Calu3 (cell line): ENCODE data around the gene EMID1. TPM values are rescaled to one million over a fixed set of nuclear protein-coding genes. Genes with fewer than 3 reads are reported as not detected.

Experiments
- BruUV-seq: library from RNA; stranded (reverse); fragments of 400-500 nt; replicated peaks from 2 replicates; lab custom pipeline; 2021; lab: Mats Ljungman, UMichigan
- CTCF ChIA-PET: fragments of 300-600 bp; sonication (Branson Sonifier 250); formaldehyde crosslinking; loops from one replicate; lab custom pipeline; 2022; ENCODE audit warnings: antibody characterized with exemption; lab: Charles Lee
- DNase-seq: peaks from one replicate; pipeline ENCODE4 v3.0.0; 2022
- H3K27ac Mint-ChIP-seq: one replicate; pipeline ENCODE4 v1.8.0; 2022; ENCODE audit warnings: mixed read lengths; ENCODE audit not compliant: unreplicated experiment
- H3K27me3 Mint-ChIP-seq: one replicate; pipeline ENCODE4 v1.8.0; 2022; ENCODE audit warnings: mixed read lengths; ENCODE audit not compliant: unreplicated experiment
- H3K36me3 Mint-ChIP-seq: one replicate; pipeline ENCODE4 v1.8.0; 2022; ENCODE audit warnings: mild to moderate bottlenecking, moderate library complexity, mixed read lengths; ENCODE audit not compliant: insufficient read depth, unreplicated experiment
- H3K4me1 Mint-ChIP-seq: one replicate; pipeline ENCODE4 v1.8.0; 2022; ENCODE audit warnings: mild to moderate bottlenecking, low read depth, mixed read lengths; ENCODE audit not compliant: unreplicated experiment
- H3K4me3 Mint-ChIP-seq: one replicate; pipeline ENCODE4 v1.8.0; 2022; ENCODE audit warnings: mild to moderate bottlenecking, low read depth, moderate library complexity, mixed read lengths; ENCODE audit not compliant: unreplicated experiment
- H3K9me3 Mint-ChIP-seq: one replicate; pipeline ENCODE4 v1.8.0; 2022; ENCODE audit warnings: low read depth, mixed read lengths; ENCODE audit not compliant: unreplicated experiment
- intact Hi-C: fragments of 100-400 bp; cut with micrococcal nuclease; formaldehyde crosslinking; loops from one replicate; pipeline ENCODE4 v1.10.0; 2022; ENCODE audit not compliant: unreplicated experiment
- total RNA-seq: library from RNA; stranded (reverse); gene quantifications from 2 replicates; pipeline ENCODE4 v1.2.3, GENCODE V29; 2022
- TF ChIP-seq, protein P1 (sequence below): fragments of 200-600 bp; IDR thresholded peaks from one replicate; pipeline ENCODE4 v1.8.0; 2022; ENCODE audit warnings: antibody characterized with exemption; ENCODE audit not compliant: unreplicated experiment

Gene EMID1
- total RNA-seq, 1 experiment from 2014 or later, result 1.1 TPM

DNA sequence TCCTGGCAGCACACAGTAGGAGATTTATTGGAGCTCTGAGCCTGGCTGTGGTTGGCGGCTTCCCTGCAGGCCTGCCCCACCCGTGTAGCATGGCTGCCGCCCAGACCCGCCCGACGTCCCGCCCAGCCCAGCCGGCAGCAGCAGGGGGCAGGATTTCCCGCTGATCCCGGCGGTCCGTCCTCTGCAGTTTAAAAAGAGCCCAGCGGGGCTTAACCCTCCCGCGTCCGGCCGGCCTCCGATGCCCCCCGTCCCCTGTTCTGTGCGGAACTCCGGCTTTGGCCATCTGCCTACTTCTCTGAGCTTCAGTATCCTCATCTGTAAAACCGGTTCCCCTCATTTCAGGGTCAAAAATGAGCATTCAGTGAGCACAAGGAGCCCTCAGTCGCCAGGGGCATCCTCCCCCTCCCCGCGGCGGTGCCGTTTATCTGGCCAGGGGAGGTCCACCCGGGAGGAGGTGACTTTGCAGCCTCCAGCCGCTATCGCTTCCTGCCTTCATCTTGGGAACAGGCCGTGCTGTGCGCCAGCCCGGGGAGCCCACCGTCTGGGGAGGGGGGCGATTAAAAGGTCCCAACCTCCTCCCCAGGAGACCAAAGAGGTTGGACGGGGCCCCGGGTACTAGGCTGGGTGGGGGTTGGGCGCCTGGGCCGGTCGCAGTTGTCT, 100.6 kb downstream of the EMID1 start, which contains the start of gene GAS2L1:
TSS of gene GAS2L1 (plus strand) at position 476 of the 660 bp plus-strand sequence. CDS start 1,456 bp downstream, outside the sequence.
- Mint-ChIP-seq H3K27me3 (no peaks in the 10 kb centered on the region), H3K9me3 (no peaks in the 10 kb centered on the region), H3K36me3 (peaks cover 59% of the 10 kb centered on the region), H3K4me3 (peak within 1 kb of the TSS; percentile 81), H3K4me1 (peaks cover 24% of the 10 kb centered on the region), H3K27ac (peak within 1 kb of the TSS; percentile 76)
- CTCF ChIA-PET, result interaction anchor here (0.7 to 1.2 kb wide), 4 partner anchors 9 to 1200 kb away, joined by 3 to 6 read pairs (median 4); no protein-coding TSS in a partner anchor
- no TSS peak for BruUV-seq
- DNase-seq, result peak; percentile 88
- intact Hi-C loops, result no loop called here
- TF ChIP-seq, protein P1, sequence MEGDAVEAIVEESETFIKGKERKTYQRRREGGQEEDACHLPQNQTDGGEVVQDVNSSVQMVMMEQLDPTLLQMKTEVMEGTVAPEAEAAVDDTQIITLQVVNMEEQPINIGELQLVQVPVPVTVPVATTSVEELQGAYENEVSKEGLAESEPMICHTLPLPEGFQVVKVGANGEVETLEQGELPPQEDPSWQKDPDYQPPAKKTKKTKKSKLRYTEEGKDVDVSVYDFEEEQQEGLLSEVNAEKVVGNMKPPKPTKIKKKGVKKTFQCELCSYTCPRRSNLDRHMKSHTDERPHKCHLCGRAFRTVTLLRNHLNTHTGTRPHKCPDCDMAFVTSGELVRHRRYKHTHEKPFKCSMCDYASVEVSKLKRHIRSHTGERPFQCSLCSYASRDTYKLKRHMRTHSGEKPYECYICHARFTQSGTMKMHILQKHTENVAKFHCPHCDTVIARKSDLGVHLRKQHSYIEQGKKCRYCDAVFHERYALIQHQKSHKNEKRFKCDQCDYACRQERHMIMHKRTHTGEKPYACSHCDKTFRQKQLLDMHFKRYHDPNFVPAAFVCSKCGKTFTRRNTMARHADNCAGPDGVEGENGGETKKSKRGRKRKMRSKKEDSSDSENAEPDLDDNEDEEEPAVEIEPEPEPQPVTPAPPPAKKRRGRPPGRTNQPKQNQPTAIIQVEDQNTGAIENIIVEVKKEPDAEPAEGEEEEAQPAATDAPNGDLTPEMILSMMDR, result peak; percentile 62

DNA sequence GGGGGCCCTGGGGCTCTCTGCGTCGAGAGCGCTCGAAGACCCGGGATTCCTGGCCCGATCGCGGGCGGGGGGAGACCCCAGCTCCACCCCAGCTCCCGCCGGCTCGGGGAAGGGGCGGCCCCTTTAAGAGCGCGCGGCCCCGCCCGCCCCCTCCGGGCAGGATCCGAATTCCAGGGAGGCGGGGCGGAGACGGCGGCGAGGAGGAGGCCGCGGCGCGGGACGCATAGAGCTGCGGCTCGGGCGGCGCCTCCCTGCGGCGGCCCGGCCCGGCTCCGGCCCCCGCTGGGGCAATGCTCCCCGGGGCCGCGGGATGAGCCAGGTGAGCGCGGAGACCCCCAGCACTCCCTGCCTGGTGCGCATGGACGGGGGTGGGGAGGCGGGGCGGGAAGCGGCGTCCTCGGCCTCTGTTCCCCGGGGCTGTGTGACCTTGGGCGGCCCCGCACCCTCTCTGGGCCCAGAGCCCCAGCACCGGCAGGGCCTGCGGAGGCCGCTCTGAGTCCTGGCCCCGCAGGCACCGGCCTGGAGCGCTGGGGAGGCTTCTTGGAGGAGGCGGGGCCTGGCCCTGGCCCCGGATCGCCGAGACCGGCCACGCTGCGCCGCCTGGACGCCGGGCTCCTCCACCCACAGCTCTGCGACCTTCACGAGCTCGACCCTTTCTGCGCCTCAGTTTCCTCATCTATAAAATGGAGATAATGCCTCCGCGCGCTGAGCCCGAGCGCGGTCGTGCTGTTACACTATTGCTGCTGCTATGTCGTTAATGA, 101.3 kb downstream of the EMID1 start:
- Mint-ChIP-seq H3K4me3 (peak overlapping the region; percentile 81), H3K9me3 (no peaks in the 10 kb centered on the region), H3K4me1 (peaks cover 28% of the 10 kb centered on the region), H3K36me3 (peaks cover 55% of the 10 kb centered on the region), H3K27ac (peak overlapping the region; percentile 76), H3K27me3 (no peaks in the 10 kb centered on the region)
- TF ChIP-seq, protein P1, result no peak
- BruUV-seq, result no TSS peak
- peak; percentile 88 for DNase-seq
- CTCF ChIA-PET, result interaction anchor here (0.6 to 1.2 kb wide), 3 partner anchors 10 to 92 kb away, joined by 3 to 6 read pairs (median 3); no protein-coding TSS in a partner anchor
- intact Hi-C loops, result no loop called here

DNA sequence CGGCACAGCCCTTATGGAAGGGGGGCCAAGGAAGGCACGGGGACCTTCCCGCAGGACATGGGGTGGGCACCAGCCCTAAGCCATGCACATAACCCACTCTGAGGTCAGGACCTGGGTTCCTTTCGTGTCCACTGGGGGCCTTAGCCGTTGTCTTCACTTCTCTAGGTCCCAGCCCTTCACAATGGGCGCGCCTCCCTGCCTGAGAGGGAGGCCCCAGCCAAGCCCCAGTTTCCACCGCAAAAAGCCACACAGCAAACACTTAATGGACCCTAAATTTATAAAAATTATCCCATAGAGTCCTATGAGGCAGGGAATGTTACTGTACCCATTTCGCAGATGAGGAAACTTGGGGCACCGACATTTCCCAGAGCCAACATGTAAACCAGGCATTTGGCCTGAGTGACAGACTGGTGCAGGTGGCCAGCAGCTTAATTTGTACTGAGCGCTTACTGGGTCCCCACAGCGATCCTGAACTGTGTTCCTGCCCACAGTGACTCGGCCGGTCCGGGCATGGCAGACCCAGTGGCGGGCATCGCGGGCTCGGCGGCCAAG, 102.0 kb downstream of the EMID1 start:
- peaks cover 28% of the 10 kb centered on the region for H3K4me1 Mint-ChIP-seq
- no peak for DNase-seq
- H3K27ac Mint-ChIP-seq, result peak overlapping the region; percentile 76
- CTCF ChIA-PET, result no interaction called here
- H3K9me3 Mint-ChIP-seq, result no peaks in the 10 kb centered on the region
- no peaks in the 10 kb centered on the region for H3K27me3 Mint-ChIP-seq
- TF ChIP-seq, protein P1, result no peak
- BruUV-seq, result no TSS peak
- intact Hi-C loops, result no loop called here
- peaks cover 56% of the 10 kb centered on the region for H3K36me3 Mint-ChIP-seq
- peak overlapping the region; percentile 81 for H3K4me3 Mint-ChIP-seq

GRCh38 chr22:29308148-29308790, 102.6 kb downstream of the EMID1 start:
- peak overlapping the region; percentile 81 for H3K4me3 Mint-ChIP-seq
- peaks cover 28% of the 10 kb centered on the region for H3K4me1 Mint-ChIP-seq
- DNase-seq, result no peak
- TF ChIP-seq, protein P1, result no peak
- no peaks in the 10 kb centered on the region for H3K9me3 Mint-ChIP-seq
- peaks cover 2% of the 10 kb centered on the region for H3K27me3 Mint-ChIP-seq
- H3K27ac Mint-ChIP-seq, result no peak overlapping the region
- peaks cover 59% of the 10 kb centered on the region for H3K36me3 Mint-ChIP-seq
- no TSS peak for BruUV-seq
- CTCF ChIA-PET, result no interaction called here
- intact Hi-C loops, result no loop called here
